Effector CD8-positive, alpha-beta T cell (primary cell): ENCODE data around the gene SLC35A5.

Experiments
- DNase-seq: peaks from one replicate; lab custom pipeline; 2025; lab: John Stamatoyannopoulos, UW

Gene SLC35A5

GRCh38 chr3:112623213-112623612, 61.4 kb downstream of the SLC35A5 start:
- no peak for DNase-seq

- no peak for DNase-seq
These were observed 61.9 kb downstream of the SLC35A5 start for GRCh38 chr3:112623717-112624116.

GRCh38 chr3:112627419-112627818, 65.6 kb downstream of the SLC35A5 start:
- DNase-seq = no peak

GRCh38 chr3:112627919-112628466, 66.1 kb downstream of the SLC35A5 start:
- no peak for DNase-seq

GRCh38 chr3:112629425-112629824, 67.6 kb downstream of the SLC35A5 start:
- no peak for DNase-seq

GRCh38 chr3:112631257-112631656, 69.4 kb downstream of the SLC35A5 start:
- no peak for DNase-seq

GRCh38 chr3:112632596-112632995, 70.8 kb downstream of the SLC35A5 start:
- no peak for DNase-seq

GRCh38 chr3:112633191-112633590, 71.3 kb downstream of the SLC35A5 start:
- no peak for DNase-seq

GRCh38 chr3:112633757-112634156, 71.9 kb downstream of the SLC35A5 start:
- DNase-seq = no peak

GRCh38 chr3:112634786-112635541, 73.1 kb downstream of the SLC35A5 start:
- no peak for DNase-seq
